Adrenal gland (tissue), 5 donors: ENCODE measurements around the gene JAZF1.

Experiments
- CTCF ChIP-seq, 6 experiments: fragments of 450-650 bp in 4 of 6; fragments of 200-600 bp in 2 of 6; sonication (generic) in 1 of 6; IDR thresholded peaks; 1 replicate in 5 of 6; 2 replicates in 1 of 6; pipeline versions ENCODE4 v1.5.1 to v1.8.0; 2016 to 2021; ENCODE audit warnings: antibody characterized with exemption in 6 of 6, mild to moderate bottlenecking in 2 of 6, moderate library complexity in 1 of 6
- POLR2A ChIP-seq, 2 donors: fragments of 450-650 bp; IDR thresholded peaks; one replicate each; pipeline ENCODE4 v1.6.1; 2017; ENCODE audit warnings: antibody characterized with exemption in 2 of 2, mild to moderate bottlenecking in 2 of 2, moderate library complexity in 1 of 2
- donor health status: DM: no; HTN: no; CAD: no.

GRCh38 chr7:28075674-28076358, 104.8 kb downstream of the JAZF1 start:
- TF ChIP-seq POLR2A (IDR thresholded peaks at IDR 0.05) (no peak), CTCF (IDR thresholded peaks at IDR 0.05) (no peak)
